Activated gamma-delta T cell (primary cell): ENCODE data around the gene DOCK1.

Experiments
- DNase-seq: peaks from one replicate; lab custom pipeline; 2025; lab: John Stamatoyannopoulos, UW

DOCK1 gene

GRCh38 chr10:126955396-126955795 is 50.2 kb downstream of the DOCK1 start:
- DNase-seq = no peak

- no peak for DNase-seq
Observed at GRCh38 chr10:126955934-126956711, 50.9 kb downstream of the DOCK1 start.

- DNase-seq = no peak
Observed at GRCh38 chr10:126956712-126957108, 51.5 kb downstream of the DOCK1 start.

GRCh38 chr10:126957111-126957510 is 51.9 kb downstream of the DOCK1 start:
- no peak for DNase-seq

- no peak for DNase-seq
Observed at GRCh38 chr10:126959431-126959830, 54.2 kb downstream of the DOCK1 start.

- DNase-seq = no peak
Observed at GRCh38 chr10:126959906-126960685, 54.9 kb downstream of the DOCK1 start.

GRCh38 chr10:126963354-126963753 is 58.1 kb downstream of the DOCK1 start:
- DNase-seq = no peak

GRCh38 chr10:126964190-126964589 is 59.0 kb downstream of the DOCK1 start:
- DNase-seq = no peak

- no peak for DNase-seq
Observed at GRCh38 chr10:126966938-126967337, 61.7 kb downstream of the DOCK1 start.

GRCh38 chr10:126969310-126969709 is 64.1 kb downstream of the DOCK1 start:
- no peak for DNase-seq

- DNase-seq = no peak
Observed at GRCh38 chr10:126972635-126973414, 67.6 kb downstream of the DOCK1 start.

- no peak for DNase-seq
Observed at GRCh38 chr10:126975221-126975620, 70.0 kb downstream of the DOCK1 start.

GRCh38 chr10:126977216-126977615 is 72.0 kb downstream of the DOCK1 start:
- DNase-seq = no peak

GRCh38 chr10:126979311-126979710 is 74.1 kb downstream of the DOCK1 start:
- no peak for DNase-seq

GRCh38 chr10:126993208-126993607 is 88.0 kb downstream of the DOCK1 start:
- DNase-seq = no peak

- DNase-seq = no peak
Observed at GRCh38 chr10:126997801-126998590, 92.8 kb downstream of the DOCK1 start.

GRCh38 chr10:127000598-127000997 is 95.4 kb downstream of the DOCK1 start:
- no peak for DNase-seq

GRCh38 chr10:127003032-127003685 is 97.9 kb downstream of the DOCK1 start:
- DNase-seq = no peak

GRCh38 chr10:127006453-127006852 is 101.2 kb downstream of the DOCK1 start:
- no peak for DNase-seq

GRCh38 chr10:127009366-127009765 is 104.1 kb downstream of the DOCK1 start:
- DNase-seq = no peak

- no peak for DNase-seq
Observed at GRCh38 chr10:127011174-127011573, 105.9 kb downstream of the DOCK1 start.
